NCI-H526 treated with DMSO at 0.1 percent for 48 hours (cell line): ENCODE measurements around the gene DALRD3.

ENCODE experiments used
- DNase-seq: peaks from one replicate; lab custom pipeline; 2025; lab: John Stamatoyannopoulos, UW

The DALRD3 gene

DNA sequence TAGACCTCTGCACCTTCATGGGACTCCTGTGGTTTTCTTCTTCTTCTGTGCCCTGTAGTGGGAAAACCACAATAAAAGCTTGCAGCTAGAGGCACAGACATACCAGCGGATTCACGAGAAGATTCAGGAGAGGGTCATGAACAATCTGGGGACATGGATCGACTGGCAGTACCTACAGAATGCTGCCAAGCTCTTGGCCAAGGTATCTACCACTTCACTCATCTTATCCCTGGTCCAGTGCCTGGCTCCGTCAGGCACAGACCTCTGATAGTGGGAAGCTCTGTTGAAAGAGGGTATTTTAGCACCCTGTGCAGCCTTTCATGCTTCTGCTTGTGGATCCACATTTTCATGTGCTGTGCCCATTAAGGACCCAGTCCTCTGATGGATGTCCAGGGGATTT is 38.1 kb downstream of the DALRD3 start:
- DNase-seq = no peak

- no peak for DNase-seq
Measured at GRCh38 chr3:48979451-48979850, 38.9 kb downstream of the DALRD3 start.

- DNase-seq = no peak
Measured at GRCh38 chr3:48974076-48974864, 44.1 kb downstream of the DALRD3 start.

DNA sequence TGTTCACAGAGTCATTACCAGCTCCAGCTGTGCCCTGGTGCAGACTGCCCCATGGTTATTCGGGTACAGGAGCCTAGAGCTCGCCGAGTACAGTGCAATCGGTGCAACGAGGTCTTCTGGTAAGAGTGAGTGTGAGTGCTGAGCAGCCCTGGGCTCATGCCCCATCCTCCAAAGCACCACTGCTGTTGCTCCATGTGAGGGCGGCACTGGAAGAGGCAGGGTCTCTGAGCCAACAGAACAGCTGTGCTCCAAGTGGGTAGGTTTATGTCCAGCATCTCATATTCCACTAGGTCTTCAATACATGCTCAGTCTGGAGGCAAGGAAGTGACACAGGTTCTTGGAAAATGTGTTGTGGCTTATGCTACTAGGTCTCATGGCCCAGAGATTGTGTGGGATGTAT is 47.8 kb downstream of the DALRD3 start:
- DNase-seq = no peak

DNA sequence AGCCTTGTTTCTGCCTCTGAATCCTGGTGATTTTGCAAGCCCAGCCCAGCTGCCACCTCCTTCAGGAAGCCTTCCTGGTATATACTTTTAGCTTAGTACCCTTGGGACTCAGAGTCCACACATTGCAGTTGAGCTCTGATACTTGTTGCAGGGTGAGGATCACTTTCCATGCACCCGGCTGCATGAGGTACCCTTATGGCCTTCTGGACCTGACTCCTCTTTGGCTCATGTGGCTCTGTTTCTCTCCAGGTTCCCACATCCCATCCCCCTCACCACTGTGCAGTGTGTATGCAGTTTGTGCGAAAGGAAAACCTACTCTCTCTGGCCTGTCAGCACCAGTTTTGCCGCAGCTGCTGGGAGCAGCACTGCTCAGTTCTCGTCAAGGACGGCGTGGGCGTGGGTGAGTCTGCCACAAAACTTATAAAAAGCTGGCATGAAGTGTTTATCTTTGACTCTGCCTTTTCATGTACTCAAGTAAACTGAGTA is 51.5 kb downstream of the DALRD3 start:
- no peak for DNase-seq

DNA sequence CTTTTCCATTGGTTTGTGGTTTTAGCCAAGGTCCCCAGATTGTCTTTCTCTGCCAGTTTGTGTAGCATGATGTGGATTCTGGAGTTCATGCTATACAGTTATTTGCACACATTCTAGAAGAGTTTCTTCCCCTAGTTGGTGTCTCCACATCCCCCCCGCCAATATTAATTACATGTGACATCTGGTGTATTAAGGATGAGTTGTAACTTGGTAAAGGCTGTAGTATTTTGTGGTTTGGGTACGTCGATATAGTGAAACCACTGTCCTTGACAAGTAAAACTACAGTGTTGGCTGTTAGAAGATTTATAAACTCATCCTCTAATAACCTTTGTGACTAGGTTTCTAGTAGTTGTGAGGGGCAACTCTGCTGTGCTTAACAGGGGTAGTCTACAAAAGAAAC is 52.0 kb downstream of the DALRD3 start:
- DNase-seq = no peak
